ENCODE results near the gene ARHGAP18.

Gene ARHGAP18

DNA sequence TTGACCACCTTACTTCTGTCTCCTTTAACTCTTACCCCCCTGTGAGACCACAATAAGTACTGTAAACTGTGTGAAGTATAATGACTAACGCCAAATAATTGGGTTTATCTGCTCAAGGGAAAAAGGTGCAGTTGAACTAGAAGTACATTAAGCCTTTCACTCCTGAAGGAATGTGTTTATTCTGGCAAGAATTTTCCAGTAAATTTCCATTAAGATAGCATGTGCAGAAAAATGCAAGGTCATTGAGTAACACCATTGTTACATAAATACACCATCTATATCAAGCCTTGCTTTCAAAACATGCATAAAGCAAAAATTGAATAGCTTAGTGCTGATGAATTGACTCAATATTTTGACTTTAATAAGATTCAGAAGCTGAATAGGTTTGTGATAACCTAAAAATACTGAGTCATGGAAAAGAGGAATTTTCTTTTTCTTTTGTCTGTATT is 65.4 kb downstream of the ARHGAP18 start:
- no peak for DNase-seq (ENCODE audit: low spot score)

DNA sequence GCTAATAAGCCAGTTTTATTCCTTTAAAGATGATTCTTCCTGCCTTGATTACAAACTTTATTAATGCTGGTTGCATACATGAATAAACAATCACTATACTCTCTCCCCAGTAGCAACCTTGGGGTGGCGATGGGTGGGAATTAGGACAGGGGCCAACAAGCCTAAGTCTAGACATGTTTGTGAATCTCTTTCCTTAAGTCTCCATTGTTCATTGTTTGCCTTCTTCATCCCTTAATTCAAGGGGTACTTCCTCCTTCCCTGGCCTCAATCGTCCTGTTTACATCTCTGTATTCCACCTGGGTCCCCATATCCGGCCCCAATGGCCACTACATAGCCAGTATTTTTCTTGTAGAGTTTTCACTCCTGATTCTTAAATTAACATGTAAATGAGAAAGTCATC is 66.0 kb downstream of the ARHGAP18 start:
- DNase-seq (ENCODE audit: low spot score): no peak

DNA sequence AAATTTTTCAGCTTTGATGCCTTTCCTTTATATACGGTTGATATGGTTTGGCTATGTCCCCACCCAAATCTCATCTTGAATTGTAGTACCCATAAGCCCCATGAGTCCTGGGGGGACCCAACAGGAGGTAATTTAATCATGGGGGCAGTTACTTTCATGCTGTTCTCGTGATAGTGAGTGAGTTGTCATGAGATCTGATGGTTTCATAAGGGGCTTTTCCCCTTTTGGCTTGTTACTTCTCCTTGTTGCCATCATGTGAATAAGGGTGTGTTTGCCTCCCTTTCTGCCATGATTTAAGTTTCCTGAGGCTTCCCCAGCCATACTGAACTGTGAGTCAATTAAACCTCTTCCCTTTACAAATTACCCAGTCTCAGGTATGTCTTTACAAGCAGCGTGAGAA is 66.8 kb downstream of the ARHGAP18 start:
- no peak for DNase-seq (ENCODE audit: low spot score)

DNA sequence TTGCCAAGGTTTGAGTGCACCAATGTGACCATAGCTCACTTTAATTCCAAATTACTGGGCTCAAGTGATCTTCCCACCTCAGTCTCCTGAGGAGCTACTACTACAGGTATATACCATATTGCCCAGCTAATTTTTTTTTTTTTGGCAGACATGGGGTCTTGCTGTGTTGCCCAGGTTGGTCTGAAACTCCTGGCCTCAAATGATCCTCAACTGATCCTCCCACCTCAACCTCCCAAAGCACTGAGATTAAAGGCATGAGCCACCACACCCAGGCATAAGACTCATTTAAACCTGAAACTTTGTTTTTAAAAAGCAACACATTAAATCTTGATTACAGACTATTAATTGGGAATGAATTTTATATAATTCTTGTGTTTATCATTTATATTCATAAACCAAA is 67.7 kb downstream of the ARHGAP18 start:
- no peak for DNase-seq (ENCODE audit: low spot score)

DNA sequence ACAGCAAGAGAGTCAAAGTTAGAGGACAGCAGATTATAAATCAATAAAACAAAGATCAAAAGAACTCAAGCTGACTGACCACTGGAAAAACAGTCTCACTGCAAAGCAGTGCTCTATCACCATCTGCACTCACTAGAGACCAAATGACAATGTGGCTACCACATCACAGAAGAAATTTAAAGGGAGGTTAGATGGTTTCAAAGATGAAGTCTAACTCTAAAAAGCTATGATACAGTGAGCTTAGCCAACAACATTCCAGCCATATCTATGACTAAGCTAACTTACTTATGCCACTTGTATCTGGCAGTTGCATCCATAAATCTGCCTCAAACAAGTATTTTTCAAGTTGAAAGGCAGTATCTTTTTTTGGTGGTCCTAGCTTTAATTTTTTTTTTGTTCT is 68.6 kb downstream of the ARHGAP18 start:
- DNase-seq (ENCODE audit: low spot score): no peak

DNA sequence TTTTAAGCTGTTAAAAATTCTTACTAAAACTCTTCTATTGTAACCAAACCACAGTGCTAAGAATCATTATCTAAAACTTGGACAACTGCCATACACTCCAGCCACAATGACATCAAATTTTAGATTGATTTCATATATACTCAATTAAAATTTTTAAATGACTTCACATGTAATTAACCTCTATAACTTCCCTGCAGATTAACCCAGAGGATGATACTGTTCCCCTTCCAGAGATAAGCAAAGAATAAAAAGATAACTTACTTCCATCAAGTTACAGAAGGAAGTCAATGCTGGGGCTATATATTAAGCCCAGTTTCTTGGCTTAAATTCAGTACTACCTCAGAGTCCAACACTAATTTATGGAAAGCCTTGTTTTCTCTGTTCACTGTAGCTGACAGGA is 71.3 kb downstream of the ARHGAP18 start:
- no peak for DNase-seq (ENCODE audit: low spot score)

DNA sequence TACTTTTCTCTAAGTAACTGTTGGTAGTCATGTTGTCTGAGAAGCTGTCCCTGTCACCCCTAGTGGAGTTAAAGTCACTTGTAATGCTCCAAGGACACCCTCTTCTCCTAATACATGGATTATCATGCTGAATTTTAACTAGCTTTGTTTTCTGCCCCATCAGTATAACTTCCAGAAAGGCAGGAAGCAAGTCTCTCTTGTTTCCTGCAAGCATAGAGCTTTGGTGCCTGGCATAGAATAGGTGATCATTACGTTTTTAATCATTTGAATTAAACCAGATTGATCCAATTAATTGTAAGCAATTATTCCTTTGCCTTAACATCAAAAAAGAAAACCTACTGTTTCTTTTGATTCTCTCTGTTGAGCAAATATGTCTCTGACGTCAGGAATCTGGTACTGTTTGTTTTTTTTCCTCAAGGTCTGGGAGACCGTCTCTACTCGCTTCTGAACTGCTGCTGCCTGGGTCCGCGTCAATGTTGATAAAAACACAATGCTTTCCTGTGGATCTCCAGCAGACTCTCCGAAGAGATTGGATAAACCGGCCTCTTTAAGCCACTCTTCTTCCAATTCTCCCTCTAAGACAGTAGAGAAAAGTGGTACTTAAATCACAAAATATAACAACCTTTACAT is 71.8 kb downstream of the ARHGAP18 start:
- DNase-seq (ENCODE audit: low spot score): no peak

DNA sequence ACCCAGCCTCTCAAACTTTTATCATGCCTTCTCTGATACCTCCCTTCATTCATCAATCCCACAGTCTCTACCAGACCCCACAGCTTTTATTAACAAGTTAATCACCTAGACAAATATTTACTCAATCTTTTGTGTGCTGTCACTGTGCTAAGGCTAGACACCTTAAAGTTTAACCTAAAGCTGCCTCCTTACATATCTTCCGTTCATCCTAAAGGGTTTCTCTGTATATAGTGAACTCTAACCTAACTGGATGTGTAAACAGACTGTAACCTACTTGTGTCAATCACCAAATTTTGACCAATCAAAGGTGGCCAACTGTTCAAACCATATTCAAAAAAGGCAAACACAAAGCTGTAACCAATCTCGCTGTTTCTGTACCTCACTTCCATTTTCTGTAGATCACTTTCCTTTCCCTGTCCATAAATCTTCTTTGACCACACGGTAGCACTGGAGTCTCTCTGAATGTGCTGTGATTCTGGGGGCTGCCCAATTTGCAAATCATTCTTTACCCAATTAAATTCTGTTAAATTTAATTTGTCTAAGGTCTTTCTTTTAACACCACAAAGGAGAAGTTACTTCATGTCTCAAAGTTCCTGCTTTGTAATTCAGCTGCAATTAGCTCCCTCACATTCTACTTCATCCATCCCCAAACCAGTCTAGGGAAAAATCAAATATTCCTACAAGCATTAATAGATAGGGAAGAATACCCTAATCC is 72.5 kb downstream of the ARHGAP18 start:
- DNase-seq (ENCODE audit: low spot score): no peak

DNA sequence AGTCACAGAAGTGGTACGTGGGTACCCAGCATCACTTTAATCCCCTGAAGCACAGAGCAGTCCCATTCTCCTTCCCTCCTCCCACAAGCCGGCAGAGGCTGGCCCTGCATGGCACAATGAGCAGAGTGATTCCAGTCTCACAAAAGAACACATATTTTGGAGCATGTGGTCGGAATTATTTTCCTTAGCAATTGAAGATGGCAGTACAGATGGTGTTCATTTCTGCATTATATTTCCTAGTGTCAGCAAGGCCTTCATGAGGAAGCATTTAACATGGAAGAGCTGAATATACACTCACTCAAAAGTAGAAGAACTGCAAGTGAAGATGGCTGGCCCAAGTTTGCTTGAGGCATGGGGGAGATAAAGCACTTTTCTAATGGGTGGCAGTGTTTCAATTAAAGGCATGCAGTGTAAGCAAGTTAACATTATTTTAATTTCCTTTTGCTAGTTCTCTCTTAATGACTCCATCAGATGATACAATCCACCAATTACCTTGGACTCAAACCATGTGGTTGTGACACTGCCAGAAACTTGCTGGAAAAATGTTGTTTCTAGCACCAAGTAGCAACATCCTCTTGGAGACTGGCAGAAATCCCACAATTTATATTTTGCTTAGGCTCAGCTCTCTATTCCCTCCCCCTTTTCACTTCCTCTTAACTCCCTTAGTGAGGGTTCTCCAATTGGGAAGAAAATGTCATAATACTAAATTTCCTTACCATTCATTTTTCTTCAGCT is 74.4 kb downstream of the ARHGAP18 start:
- DNase-seq (ENCODE audit: low spot score): no peak

DNA sequence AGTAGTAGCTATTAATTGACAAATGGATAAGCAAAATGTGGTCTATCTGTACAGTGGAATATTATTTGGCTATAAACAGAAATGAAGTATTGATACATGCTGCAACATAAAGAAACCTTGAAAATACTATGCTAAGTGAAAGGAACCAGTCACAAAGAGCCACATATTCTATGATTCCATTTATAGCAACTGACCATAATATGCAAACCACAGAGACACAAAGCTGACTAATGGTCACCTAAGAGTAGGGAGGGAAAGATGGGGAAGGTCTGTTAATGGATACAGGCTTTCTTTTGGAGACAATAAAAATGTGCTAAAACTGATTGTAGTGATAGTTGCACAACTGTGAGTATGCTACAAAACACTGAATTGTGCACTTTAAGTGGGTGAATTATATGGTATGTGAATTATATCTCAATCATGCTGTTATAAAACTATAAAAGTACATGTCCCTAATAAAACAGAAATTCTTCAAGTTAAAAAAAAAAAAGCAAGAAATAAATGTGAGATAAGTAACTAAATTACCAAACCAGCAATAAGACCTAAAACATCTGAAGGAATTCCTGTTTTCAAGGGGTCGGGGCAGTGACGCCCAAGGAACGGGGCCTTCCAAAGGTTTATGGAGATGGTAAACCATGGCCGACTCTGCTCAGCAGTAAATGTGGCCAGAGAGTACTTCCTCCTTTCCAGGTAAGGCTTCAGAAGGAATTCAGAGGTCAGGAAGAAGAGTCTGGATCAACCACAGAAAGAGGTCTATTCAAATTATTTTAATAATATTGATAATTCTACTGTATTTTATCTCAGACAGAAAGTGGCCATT is 75.4 kb downstream of the ARHGAP18 start:
- no peak for DNase-seq (ENCODE audit: low spot score)

DNA sequence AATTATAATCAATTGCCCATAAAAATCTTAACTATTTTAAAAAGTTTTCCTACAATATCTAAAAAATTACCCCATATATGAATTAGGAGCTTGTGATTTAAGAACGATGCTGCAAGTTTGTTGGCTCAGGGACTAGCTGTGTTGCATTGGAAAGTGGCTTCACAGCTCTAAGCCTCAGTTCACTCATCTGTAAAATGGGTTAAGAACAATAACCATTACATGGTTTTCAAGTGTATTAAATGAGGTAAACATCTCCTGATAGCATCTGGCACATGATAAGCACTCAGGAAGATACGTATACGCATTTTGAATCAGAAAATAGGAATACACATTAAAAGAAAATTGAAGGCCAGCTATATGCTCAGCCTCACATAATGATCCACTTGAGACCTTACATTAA is 76.4 kb downstream of the ARHGAP18 start:
- no peak for DNase-seq (ENCODE audit: low spot score)

DNA sequence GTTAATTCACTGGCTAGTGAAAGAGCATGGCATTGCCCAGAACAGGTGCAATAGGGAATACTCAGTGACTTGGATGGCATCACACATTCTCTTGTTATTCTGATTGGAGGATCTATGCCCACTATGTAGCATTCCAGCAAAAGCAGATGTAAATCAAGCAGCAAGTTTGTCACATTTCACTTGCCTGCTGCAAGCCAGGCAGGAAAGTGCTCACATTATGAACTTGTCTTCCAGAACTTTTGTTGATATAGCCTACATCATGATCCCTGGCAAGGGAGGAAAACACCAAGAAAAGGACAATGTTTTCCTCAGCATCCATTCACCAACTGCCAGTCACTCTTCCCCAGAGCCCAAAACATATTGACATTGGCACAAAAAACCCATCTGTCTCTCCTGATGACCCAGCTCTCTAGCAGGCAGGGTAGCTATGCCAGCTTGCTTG is 77.8 kb downstream of the ARHGAP18 start:
- DNase-seq (ENCODE audit: low spot score): no peak

DNA sequence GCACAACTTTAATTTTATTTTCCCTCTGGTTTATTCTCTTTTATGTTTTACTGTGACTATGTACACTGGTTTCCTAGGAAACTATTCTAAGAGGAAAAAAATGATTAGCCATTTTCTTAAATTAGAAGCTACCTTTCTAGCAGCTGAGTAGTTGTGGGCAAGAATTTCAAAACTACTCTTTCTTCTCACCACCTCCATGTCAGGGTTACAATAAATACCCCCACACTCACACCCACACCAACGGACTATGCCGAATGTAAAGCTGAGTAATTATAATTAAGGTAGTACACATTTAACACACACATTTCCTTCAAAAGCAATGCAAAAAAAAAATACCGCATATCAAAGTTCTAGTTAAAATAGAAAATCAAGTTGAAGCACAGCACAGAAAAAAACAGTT is 78.9 kb downstream of the ARHGAP18 start:
- no peak for DNase-seq (ENCODE audit: low spot score)

DNA sequence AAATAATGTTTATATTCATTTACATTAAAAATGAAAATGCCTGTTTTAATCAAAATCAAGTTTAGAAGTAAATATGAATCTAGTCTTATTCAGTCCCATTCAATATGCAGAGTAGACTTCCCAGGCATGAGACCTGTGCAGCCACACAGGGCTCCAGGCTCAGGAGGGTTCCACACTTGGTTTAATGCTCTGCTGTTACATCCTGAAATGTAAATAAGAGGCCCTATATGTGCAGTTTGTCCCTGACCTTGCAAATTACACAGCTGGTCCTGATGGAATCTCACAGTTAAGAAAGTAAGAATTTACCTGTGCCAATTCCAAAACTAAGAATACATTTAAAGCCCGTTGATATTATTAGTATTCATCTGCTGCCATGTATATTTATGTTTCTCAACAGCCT is 79.4 kb downstream of the ARHGAP18 start:
- no peak for DNase-seq (ENCODE audit: low spot score)

DNA sequence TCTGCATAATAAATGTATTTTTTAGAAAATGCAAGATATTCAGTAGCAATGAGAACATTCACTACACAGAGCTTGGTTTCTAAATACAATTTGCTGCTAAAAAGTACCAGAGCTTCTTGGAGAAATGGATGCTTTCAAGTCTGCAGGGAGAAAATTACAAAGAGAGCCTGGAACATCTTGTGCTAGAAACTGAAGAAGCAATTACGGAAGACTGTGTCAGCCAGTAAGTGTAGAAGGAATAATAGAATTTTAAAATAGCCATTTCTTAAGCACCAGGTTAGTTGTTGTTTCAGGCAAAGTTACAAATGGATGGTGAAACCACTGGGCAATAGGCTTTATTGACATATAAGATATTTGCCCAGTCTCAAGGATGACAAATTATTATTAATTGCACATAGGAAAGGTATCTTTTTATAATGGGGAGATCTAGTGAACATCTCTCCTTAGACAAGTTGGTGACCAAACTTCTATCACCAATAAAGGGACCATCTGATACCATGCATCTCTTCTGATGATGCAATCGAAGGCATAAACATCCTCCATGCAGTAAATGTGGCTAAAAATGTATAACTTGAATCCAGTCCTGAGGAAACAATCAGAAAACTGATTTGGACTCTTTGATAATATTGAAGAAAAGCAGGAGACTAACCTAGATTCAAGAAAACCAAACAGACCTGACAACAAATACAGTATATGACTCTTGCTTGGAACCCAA is 81.7 kb downstream of the ARHGAP18 start:
- DNase-seq (ENCODE audit: low spot score): no peak

DNA sequence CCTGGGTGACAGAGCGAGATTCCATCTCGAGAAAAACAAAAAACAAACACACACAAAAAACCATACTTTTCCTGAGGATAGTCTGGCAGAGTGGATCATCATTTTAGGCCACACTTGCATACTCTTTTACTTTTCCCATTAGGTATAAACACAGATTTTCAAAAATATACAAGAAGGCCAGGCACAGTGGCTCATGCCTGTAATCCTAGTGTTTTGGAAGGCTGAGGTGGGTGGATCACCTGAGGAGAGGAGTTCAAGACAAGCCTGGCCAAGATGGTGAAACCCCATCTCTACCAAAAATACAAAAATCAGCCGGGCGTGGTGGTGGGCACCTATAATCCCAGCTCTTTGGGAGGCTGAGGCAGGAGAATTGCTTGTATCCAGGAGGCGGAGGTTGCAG is 85.5 kb downstream of the ARHGAP18 start:
- no peak for DNase-seq (ENCODE audit: low spot score)

DNA sequence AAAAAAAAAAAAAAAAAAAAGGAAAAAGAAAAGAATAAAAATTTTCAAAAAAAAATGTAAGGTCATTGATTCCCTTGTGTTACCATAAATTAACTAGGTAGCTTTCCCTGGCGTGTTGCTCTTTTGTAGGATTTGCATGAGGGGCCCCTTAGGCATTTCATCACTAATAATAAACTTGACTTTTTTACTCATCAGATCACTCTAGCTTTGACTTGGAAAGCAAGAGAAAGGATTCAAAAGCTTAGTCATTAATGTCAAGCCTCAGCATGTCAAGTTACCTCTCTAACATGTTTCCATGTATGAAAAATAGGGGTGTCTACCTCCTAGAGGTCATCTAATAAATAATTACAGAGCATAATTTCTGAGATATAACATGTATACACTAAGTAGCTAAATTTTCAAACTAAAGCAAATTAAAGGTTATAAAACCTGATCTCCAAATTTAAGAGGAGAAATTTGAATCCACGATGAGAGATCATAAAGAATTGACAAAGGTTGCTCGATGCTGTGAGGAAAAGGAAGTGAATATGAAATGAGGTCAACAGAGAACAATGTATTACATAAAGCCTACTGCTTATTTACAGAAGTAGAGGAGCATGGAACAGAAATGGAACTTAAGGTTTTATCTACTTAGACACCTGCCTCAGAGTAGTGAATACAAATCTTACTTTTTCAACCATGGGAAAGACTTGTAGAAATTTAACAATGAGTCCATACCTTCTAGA is 86.8 kb downstream of the ARHGAP18 start:
- DNase-seq (ENCODE audit: low spot score): no peak

DNA sequence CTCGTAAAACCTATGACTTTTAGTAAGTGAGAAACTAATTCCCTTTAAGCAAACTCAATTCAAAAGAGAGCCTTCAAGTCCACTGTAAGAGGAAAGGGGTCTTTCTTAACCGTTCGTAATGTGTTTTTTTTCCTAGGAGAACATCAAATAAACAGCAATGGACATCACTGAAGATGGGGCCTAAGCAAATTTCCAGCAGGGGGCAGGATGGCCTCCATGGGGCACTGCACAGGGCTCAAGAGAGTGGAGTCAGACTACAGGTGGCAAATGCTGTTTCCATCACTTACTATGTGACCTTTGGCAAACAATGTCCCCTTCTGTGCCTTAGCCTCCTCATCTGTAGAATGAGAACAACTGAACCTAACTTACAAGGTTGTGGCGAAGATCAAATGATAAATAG is 88.7 kb downstream of the ARHGAP18 start:
- no peak for DNase-seq (ENCODE audit: low spot score)

DNA sequence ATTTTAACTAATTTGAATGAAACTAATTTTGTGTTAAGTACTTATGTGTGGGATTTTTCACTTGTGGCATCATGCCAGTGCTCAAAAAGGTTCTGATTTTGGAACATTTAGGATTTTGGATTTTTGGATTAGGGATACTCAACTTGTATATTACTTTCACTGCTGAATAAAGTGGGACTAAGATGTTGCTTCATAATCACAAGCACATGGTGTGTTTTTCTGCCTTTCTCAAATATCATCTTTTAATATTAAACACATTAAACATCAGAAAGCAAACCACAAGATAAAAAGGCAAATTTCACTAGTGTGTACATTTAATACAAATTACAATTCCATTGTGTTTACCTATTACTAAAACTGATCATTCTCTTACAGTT is 89.8 kb downstream of the ARHGAP18 start:
- no peak for DNase-seq (ENCODE audit: low spot score)

DNA sequence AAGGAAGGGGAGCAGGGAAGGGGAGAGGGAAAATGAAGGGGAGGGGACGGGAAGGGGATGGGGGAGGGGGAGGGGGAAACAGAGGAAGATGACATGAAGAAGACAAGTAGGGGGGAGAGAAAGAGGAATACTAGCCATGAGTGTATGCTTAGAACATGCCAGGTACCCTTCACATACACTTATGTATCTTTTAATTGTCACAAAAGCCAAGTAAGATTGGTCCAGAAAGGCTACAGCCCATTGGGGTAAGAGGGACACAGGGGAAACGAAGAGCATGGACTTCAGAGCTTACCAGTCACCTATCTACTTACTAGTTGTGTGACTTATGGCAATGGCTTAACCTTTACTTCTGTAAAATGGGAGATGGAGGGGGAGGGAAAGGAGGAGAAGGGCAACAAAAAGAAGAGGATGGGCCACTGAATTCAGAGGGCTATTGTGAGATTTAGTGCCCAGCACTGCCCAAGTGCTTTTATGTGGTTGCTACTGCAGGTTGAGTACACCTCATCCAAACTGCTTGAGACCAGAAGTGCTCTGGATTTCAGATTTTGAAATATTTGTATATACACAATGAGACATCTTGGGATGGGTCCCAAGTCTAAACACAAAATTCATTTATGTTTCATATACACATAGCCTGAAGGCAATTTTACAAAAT is 90.3 kb downstream of the ARHGAP18 start:
- DNase-seq (ENCODE audit: low spot score): no peak

DNA sequence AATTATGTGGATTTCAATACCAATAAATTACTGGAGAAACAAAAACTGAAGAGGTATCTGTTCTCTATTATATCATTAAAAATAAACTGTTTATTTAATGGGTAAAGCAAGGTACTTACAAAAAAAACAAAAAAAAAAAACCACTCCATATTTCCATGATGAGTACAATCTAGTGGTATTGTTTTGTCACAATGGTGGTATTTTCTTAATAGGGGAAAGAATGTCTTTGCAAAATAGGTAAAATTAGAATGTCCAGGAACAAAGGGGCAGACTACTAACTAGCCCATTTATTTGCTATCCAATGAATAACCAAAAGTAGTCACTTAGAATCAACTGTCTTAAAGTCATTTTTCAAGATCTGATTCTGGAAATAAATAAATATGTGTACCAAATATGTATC is 92.0 kb downstream of the ARHGAP18 start:
- DNase-seq (ENCODE audit: low spot score): no peak

Measured in Ammon's horn (tissue), 1 donor.